Mucosa of descending colon (tissue), 3 donors: ENCODE data around the gene DDI2. TPM values are rescaled to one million over a fixed set of nuclear protein-coding genes. Genes with fewer than 3 reads are reported as not detected.

ENCODE experiments used
- ATAC-seq: fragments of 200-7000 bp; cut with Tn5 transposase; one replicate; pipeline ENCODE4 v1.9.1; 2020; ENCODE audit warnings: mild to moderate bottlenecking, moderate library complexity
- DNase-seq, 3 donors: peaks; one replicate each; pipeline ENCODE4 v3.0.0-alpha.2; 2020
- H3K36me3 ChIP-seq: fragments of 200-600 bp; one replicate; pipeline ENCODE4 v1.8.0; 2021; ENCODE audit warnings: low read depth, mild to moderate bottlenecking
- H3K4me1 ChIP-seq: fragments of 200-600 bp; one replicate; pipeline ENCODE4 v1.8.0; 2021; ENCODE audit warnings: low read depth, mild to moderate bottlenecking
- H3K4me3 ChIP-seq: fragments of 200-600 bp; one replicate; pipeline ENCODE4 v1.8.0; 2021; ENCODE audit warnings: mild to moderate bottlenecking
- H3K9me3 ChIP-seq: fragments of 200-600 bp; one replicate; pipeline ENCODE4 v1.8.0; 2021; ENCODE audit warnings: mild to moderate bottlenecking
- intact Hi-C, 2 donors: fragments of 100-400 bp; cut with DNase I in 1 of 2; cut with micrococcal nuclease in 1 of 2; formaldehyde crosslinking; loops; one replicate each; pipeline versions ENCODE4 v1.11.0 to v1.11.1; 2022; cut with DNase I, micrococcal nuclease
- total RNA-seq, 3 donors: library from RNA; stranded (reverse); fragmentation: NEBNext Ultra II Directional in 2 of 3; extraction: Animal tissue kit (Norgen Biotek cat#: 25700) in 2 of 3; gene quantifications; one replicate each; pipeline versions ENCODE4 v1.2.1 to v1.2.4, GENCODE V29; 2021 to 2023
- TF ChIP-seq, protein P1 (sequence below): fragments of 200-600 bp; IDR thresholded peaks from one replicate; pipeline ENCODE4 v1.8.0; 2022; ENCODE audit warnings: antibody characterized with exemption, mild to moderate bottlenecking
- donor health status: DM: no; HTN: no; CAD: no; lungs with moderate emphysema.
- donor health status: DM: no; HTN: no; CAD: no.
- donor health status: DM: no; HTN: yes; CAD: no.

The DDI2 gene
- total RNA-seq, 3 donors from 2014 or later: 33.5 to 36.2 (median 34.6) TPM

- TF ChIP-seq, protein P1, sequence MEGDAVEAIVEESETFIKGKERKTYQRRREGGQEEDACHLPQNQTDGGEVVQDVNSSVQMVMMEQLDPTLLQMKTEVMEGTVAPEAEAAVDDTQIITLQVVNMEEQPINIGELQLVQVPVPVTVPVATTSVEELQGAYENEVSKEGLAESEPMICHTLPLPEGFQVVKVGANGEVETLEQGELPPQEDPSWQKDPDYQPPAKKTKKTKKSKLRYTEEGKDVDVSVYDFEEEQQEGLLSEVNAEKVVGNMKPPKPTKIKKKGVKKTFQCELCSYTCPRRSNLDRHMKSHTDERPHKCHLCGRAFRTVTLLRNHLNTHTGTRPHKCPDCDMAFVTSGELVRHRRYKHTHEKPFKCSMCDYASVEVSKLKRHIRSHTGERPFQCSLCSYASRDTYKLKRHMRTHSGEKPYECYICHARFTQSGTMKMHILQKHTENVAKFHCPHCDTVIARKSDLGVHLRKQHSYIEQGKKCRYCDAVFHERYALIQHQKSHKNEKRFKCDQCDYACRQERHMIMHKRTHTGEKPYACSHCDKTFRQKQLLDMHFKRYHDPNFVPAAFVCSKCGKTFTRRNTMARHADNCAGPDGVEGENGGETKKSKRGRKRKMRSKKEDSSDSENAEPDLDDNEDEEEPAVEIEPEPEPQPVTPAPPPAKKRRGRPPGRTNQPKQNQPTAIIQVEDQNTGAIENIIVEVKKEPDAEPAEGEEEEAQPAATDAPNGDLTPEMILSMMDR: no peak
- no peaks in the 10 kb centered on the region for H3K36me3 ChIP-seq
- H3K9me3 ChIP-seq: no peaks in the 10 kb centered on the region
- DNase-seq (peak; percentile 45 to 65 (median 61)), ATAC-seq (peak; percentile 84)
- intact Hi-C loops: no loop called here
- H3K4me3 ChIP-seq: peak within 1 kb of the TSS; percentile 70
- peaks cover 19% of the 10 kb centered on the region for H3K4me1 ChIP-seq
These were observed 66.8 kb downstream of the DDI2 start, which contains the start of gene PLEKHM2 for GRCh38 chr1:15684042-15684461. PLEKHM2 (plus strand) TSS chr1:15684320; CDS start chr1:15684559, 239 bp downstream.

DNA sequence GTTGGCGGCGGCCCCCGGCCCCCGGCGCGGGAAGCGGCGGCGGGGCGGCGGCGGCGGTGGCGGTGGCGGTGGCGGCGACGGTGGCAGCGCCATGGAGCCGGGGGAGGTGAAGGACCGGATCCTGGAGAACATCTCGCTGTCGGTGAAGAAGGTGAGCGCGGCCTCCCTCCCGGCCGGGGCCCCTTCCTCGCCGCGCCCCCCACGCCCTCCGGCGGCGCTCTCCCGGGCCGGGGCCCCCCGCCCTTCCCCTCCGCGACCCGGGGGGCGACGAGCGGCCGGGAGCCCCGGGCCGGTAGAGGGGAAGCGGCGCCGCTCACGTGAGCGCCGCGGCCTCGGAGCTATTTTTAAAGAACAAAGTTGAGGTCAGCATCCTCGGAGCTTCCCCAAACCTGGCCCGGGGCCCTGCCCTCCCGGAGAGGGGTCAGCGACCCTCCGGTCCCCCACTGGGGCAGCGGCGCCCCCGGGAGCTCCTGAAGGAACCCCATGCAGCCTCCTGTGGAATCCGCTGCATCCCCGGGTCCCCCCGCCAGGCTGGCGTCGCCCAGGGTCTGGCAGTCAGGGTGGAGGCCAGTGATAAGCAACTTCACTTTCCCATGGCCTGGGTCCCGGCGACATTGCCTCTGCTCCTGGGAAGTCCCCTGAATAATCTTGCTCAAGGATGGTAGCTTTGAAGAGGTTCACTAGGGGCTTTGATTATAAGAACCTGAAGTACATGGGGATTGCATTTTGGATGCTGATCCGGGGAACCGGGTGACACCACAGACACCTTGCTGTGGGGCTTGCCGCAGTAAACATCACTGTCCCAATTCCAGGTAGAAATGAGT lies 67.4 kb downstream of the DDI2 start:
- peaks cover 19% of the 10 kb centered on the region for H3K4me1 ChIP-seq
- no peaks in the 10 kb centered on the region for H3K9me3 ChIP-seq
- intact Hi-C loops: no loop called here
- no peaks in the 10 kb centered on the region for H3K36me3 ChIP-seq
- peak overlapping the region; percentile 70 for H3K4me3 ChIP-seq
- DNase-seq (peak; percentile 44 to 67 (median 67)), ATAC-seq (peak; percentile 45)
- TF ChIP-seq, protein P1: no peak

GRCh38 chr1:15685820-15686219 lies 68.6 kb downstream of the DDI2 start:
- TF ChIP-seq, protein P1: no peak
- peaks cover 19% of the 10 kb centered on the region for H3K4me1 ChIP-seq
- intact Hi-C loops: no loop called here
- no peak for ATAC-seq
- H3K9me3 ChIP-seq: no peaks in the 10 kb centered on the region
- H3K36me3 ChIP-seq: no peaks in the 10 kb centered on the region
- DNase-seq: no peak
- no peak overlapping the region for H3K4me3 ChIP-seq

- no peak for ATAC-seq
- no peaks in the 10 kb centered on the region for H3K36me3 ChIP-seq
- H3K4me3 ChIP-seq: no peak overlapping the region
- TF ChIP-seq, protein P1: no peak
- intact Hi-C loops: no loop called here
- H3K9me3 ChIP-seq: no peaks in the 10 kb centered on the region
- H3K4me1 ChIP-seq: peaks cover 16% of the 10 kb centered on the region
- no peak for DNase-seq
These were observed 70.2 kb downstream of the DDI2 start for GRCh38 chr1:15687446-15687845.

DNA sequence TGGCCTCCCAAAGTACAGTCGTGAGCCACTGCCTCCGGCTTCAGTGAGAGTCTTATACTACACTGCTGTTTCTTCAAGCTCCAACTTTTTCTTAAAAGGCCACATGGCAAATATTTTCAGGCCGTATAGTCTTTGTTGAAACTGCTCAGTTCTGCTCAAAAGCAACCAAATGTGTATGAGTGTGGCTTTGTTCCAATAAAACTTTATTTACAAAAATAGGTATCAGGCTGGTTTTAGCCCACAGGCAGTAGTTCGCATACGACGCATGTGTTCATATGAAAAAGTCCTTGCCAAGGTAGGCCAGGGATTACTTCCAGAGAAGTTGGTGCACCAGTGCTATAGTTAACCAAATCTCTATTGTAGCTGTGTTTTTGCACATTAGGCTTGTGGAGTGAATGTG lies 73.1 kb downstream of the DDI2 start:
- TF ChIP-seq, protein P1: no peak
- H3K36me3 ChIP-seq: no peaks in the 10 kb centered on the region
- DNase-seq (no peak), ATAC-seq (no peak)
- no peaks in the 10 kb centered on the region for H3K9me3 ChIP-seq
- intact Hi-C loops: no loop called here
- no peak overlapping the region for H3K4me3 ChIP-seq
- H3K4me1 ChIP-seq: peaks cover 11% of the 10 kb centered on the region
